ENCODE data around the gene NTRK3. TPM values are rescaled to one million over a fixed set of nuclear protein-coding genes. Genes with fewer than 3 reads are reported as not detected.

The NTRK3 gene
- total RNA-seq, 4 donors from 2014 or later, result 5.3 to 11.7 (median 6.3) TPM

- TF ChIP-seq CTCF (IDR thresholded peaks at IDR 0.05), result no peak
- no peak for TF ChIP-seq EP300 (IDR thresholded peaks at IDR 0.05)
- TF ChIP-seq POLR2AphosphoS5 (IDR thresholded peaks at IDR 0.05), result no peak
- no peak for TF ChIP-seq POLR2A (IDR thresholded peaks at IDR 0.05)
- no peak for DNase-seq (ENCODE audit: low spot score in 2 of 2)
Measured at GRCh38 chr15:88177451-88177850, 79.1 kb downstream of the NTRK3 start.

GRCh38 chr15:88174571-88174970 is 82.0 kb downstream of the NTRK3 start:
- 65% methylated on average over 4 of the region's 4 CpGs for WGBS
- H3K36me3 ChIP-seq, result no peaks in the 10 kb centered on the region
- no peak for DNase-seq (ENCODE audit: low spot score in 2 of 2)

More at GRCh38 chr15:88177451-88177850, 79.1 kb downstream of the NTRK3 start:
- Histone ChIP-seq H3K4me1 (no peaks in the 10 kb centered on the region), H3K27ac (no peak overlapping the region), H3K36me3 (no peaks in the 10 kb centered on the region), H3K27me3 (no peaks in the 10 kb centered on the region), H3K4me3 (no peak overlapping the region), H3K9me3 (no peaks in the 10 kb centered on the region)
- WGBS, result 32% methylated on average over 1 of the region's 1 CpG

GRCh38 chr15:88166082-88166993 is 90.2 kb downstream of the NTRK3 start:
- 55% methylated on average over 9 of the region's 9 CpGs for WGBS
- no peaks in the 10 kb centered on the region for H3K4me1 ChIP-seq
- H3K36me3 ChIP-seq, result no peaks in the 10 kb centered on the region
- no peaks in the 10 kb centered on the region for H3K9me3 ChIP-seq
- no peak for TF ChIP-seq CTCF (IDR thresholded peaks at IDR 0.05)
- no peak for TF ChIP-seq EP300 (IDR thresholded peaks at IDR 0.05)
- DNase-seq (ENCODE audit: low spot score in 2 of 2), result no peak
- no peak overlapping the region for H3K27ac ChIP-seq
- H3K27me3 ChIP-seq, result peaks cover 4% of the 10 kb centered on the region
- H3K4me3 ChIP-seq, result no peak overlapping the region

More at GRCh38 chr15:88174571-88174970, 82.0 kb downstream of the NTRK3 start:
- no peak overlapping the region for H3K4me3 ChIP-seq
- TF ChIP-seq EP300 (IDR thresholded peaks at IDR 0.05) (no peak), CTCF (IDR thresholded peaks at IDR 0.05) (no peak), POLR2AphosphoS5 (IDR thresholded peaks at IDR 0.05) (no peak), POLR2A (IDR thresholded peaks at IDR 0.05) (no peak)
- H3K4me1 ChIP-seq, result no peaks in the 10 kb centered on the region
- no peaks in the 10 kb centered on the region for H3K9me3 ChIP-seq
- H3K27me3 ChIP-seq, result peaks cover 5% of the 10 kb centered on the region
- H3K27ac ChIP-seq, result no peak overlapping the region

- no peak for DNase-seq (ENCODE audit: low spot score in 2 of 2)
- TF ChIP-seq POLR2A (IDR thresholded peaks at IDR 0.05) (no peak), POLR2AphosphoS5 (IDR thresholded peaks at IDR 0.05) (no peak), CTCF (IDR thresholded peaks at IDR 0.05) (no peak)
- Histone ChIP-seq H3K36me3 (no peaks in the 10 kb centered on the region), H3K9me3 (no peaks in the 10 kb centered on the region), H3K27me3 (no peaks in the 10 kb centered on the region), H3K4me1 (no peaks in the 10 kb centered on the region), H3K27ac (no peak overlapping the region), H3K4me3 (no peak overlapping the region)
- 79% methylated on average over 2 of the region's 2 CpGs for WGBS
Measured at GRCh38 chr15:88161636-88162035, 94.9 kb downstream of the NTRK3 start.

GRCh38 chr15:88155310-88155709 is 101.2 kb downstream of the NTRK3 start:
- TF ChIP-seq POLR2A (IDR thresholded peaks at IDR 0.05), result no peak
- TF ChIP-seq POLR2AphosphoS5 (IDR thresholded peaks at IDR 0.05), result no peak
- no peak for TF ChIP-seq CTCF (IDR thresholded peaks at IDR 0.05)
- TF ChIP-seq EP300 (IDR thresholded peaks at IDR 0.05), result no peak

More at GRCh38 chr15:88155310-88155709, 101.2 kb downstream of the NTRK3 start:
- Histone ChIP-seq H3K36me3 (no peaks in the 10 kb centered on the region), H3K4me1 (no peaks in the 10 kb centered on the region), H3K27me3 (no peaks in the 10 kb centered on the region), H3K9me3 (no peaks in the 10 kb centered on the region), H3K4me3 (no peak overlapping the region), H3K27ac (no peak overlapping the region)
- 57% methylated on average over 2 of the region's 2 CpGs for WGBS
- DNase-seq (ENCODE audit: low spot score in 2 of 2), result no peak

Measured in suprapubic skin (tissue), 4 donors.